Upper lobe of left lung (tissue), 6 donors: ENCODE data around the gene FLAD1. TPM values are rescaled to one million over a fixed set of nuclear protein-coding genes. Genes with fewer than 3 reads are reported as not detected.

ENCODE experiments used
- ATAC-seq, 2 donors: fragments of 200-7000 bp; cut with Tn5 transposase; one replicate each; pipeline ENCODE4 v1.9.1; 2022; ENCODE audit warnings: mild to moderate bottlenecking in 2 of 2, moderate library complexity in 2 of 2; ENCODE audit not compliant: low FRiP score in 2 of 2
- DNase-seq, 2 donors: peaks; one replicate each; pipeline ENCODE4 v3.0.0-alpha.2; 2019 to 2020
- H3K27ac ChIP-seq, 4 donors: fragments of 200-600 bp; sonication (generic); one replicate each; pipeline ENCODE4 v1.5.1; 2016 to 2019
- H3K27me3 ChIP-seq, 4 donors: fragments of 200-600 bp; sonication (generic); one replicate each; pipeline ENCODE4 v1.5.1; 2017 to 2019
- H3K36me3 ChIP-seq, 4 donors: fragments of 200-600 bp; sonication (generic); one replicate each; pipeline ENCODE4 v1.5.1; 2016 to 2019
- H3K4me1 ChIP-seq, 4 donors: fragments of 200-600 bp; sonication (generic); one replicate each; pipeline ENCODE4 v1.5.1; 2018 to 2019
- H3K4me3 ChIP-seq, 4 donors: fragments of 200-600 bp; sonication (generic); one replicate each; pipeline ENCODE4 v1.5.1; 2017 to 2019; ENCODE audit warnings: mild to moderate bottlenecking in 2 of 4, moderate library complexity in 1 of 4
- H3K9me3 ChIP-seq, 4 donors: fragments of 200-600 bp; sonication (generic); one replicate each; pipeline ENCODE4 v1.5.1; 2018 to 2019
- EP300 ChIP-seq, 4 donors: sonication (generic); formaldehyde crosslinking; IDR thresholded peaks; one replicate each; pipeline ENCODE4 v1.5.1; 2017; ENCODE audit warnings: antibody characterized with exemption in 4 of 4, control low read depth in 2 of 4
- POLR2A ChIP-seq, 4 donors: fragments of 450-650 bp; IDR thresholded peaks; one replicate each; pipeline ENCODE4 v1.5.1; 2016 to 2017; ENCODE audit warnings: antibody characterized with exemption in 4 of 4, mild to moderate bottlenecking in 2 of 4
- POLR2AphosphoS5 ChIP-seq, 2 donors: sonication (generic); formaldehyde crosslinking; IDR thresholded peaks; one replicate each; pipeline ENCODE4 v1.5.1; 2017; ENCODE audit warnings: antibody characterized with exemption in 2 of 2
- WGBS, 2 donors: methylation state at CpG; one replicate each; pipeline ENCODE4 v1.1.5; 2017 to 2018; 5-methylcytosine and 5-hydroxymethylcytosine counted together
- total RNA-seq, 6 donors: library from RNA; depleted of rRNA in 4 of 6; stranded (reverse); fragments of >200 nt in 4 of 6; gene quantifications; one replicate each; pipeline versions ENCODE4 v1.1.0 to v1.2.1, GENCODE V29; 2016 to 2021
- TF ChIP-seq, protein P1 (sequence below), 6 experiments: fragments of 450-650 bp in 4 of 6; fragments of 200-600 bp in 2 of 6; sonication (generic) in 2 of 6; IDR thresholded peaks; one replicate each; pipeline ENCODE4 v1.5.1; 2016 to 2019; ENCODE audit warnings: antibody characterized with exemption in 6 of 6
- donor health status: DM: no; HTN: no; CAD: no; lungs with moderate emphysema.
- donor health status: DM: no; HTN: yes; CAD: no; lungs with severe emphysema.

FLAD1 gene
- total RNA-seq, 6 donors from 2014 or later, result 15.6 to 62.9 (median 29.8) TPM

GRCh38 chr1:154937085-154937987, 45.8 kb upstream of the FLAD1 start:
- peak; percentile 90 to 95 for DNase-seq
- ATAC-seq, result peak; percentile 93 to 95
- Histone ChIP-seq H3K4me3 (peak overlapping the region in 3 of 4 donors; percentile 56 to 69 (median 63)), H3K27me3 (no peaks in the 10 kb centered on the region), H3K27ac (peak overlapping the region; percentile 91 to 99 (median 96)), H3K36me3 (no peaks in the 10 kb centered on the region), H3K9me3 (no peaks in the 10 kb centered on the region), H3K4me1 (peaks cover 19 to 32% (median 30%) of the 10 kb centered on the region in 4 donors)
- TF ChIP-seq POLR2A (IDR thresholded peaks at IDR 0.05), result peak in 3 of 4 donors; percentile 29 to 60 (median 53)
- peak in 1 of 4 donors; percentile 42 for TF ChIP-seq EP300 (IDR thresholded peaks at IDR 0.05)
- TF ChIP-seq POLR2AphosphoS5 (IDR thresholded peaks at IDR 0.05), result peak; percentile 61 to 69
- TF ChIP-seq, protein P1, sequence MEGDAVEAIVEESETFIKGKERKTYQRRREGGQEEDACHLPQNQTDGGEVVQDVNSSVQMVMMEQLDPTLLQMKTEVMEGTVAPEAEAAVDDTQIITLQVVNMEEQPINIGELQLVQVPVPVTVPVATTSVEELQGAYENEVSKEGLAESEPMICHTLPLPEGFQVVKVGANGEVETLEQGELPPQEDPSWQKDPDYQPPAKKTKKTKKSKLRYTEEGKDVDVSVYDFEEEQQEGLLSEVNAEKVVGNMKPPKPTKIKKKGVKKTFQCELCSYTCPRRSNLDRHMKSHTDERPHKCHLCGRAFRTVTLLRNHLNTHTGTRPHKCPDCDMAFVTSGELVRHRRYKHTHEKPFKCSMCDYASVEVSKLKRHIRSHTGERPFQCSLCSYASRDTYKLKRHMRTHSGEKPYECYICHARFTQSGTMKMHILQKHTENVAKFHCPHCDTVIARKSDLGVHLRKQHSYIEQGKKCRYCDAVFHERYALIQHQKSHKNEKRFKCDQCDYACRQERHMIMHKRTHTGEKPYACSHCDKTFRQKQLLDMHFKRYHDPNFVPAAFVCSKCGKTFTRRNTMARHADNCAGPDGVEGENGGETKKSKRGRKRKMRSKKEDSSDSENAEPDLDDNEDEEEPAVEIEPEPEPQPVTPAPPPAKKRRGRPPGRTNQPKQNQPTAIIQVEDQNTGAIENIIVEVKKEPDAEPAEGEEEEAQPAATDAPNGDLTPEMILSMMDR (IDR thresholded peaks at IDR 0.05), result peak in 5 of 6 experiments; percentile 13 to 51 (median 31)
- 2% methylated on average over 12 to 33 of the region's 36 CpGs for WGBS, 2 donors

DNA sequence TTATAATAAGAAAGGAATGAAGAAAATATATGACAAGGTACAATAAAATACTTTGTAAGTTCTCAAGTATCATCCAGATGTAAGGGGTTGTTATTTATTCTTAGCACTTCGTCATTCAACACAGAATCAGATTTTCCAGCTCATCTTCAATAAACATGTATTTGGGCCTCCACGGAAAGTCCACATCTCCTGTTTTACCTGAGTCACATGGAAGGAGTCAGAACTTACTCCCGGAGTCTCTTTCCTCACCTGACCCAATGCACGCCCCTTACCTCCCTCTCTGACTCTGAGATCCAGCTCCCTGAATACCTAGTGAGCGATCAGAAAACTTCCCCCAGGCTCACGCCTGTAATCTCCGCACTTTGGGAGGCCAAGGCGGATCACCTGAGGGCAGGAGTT, 45.2 kb upstream of the FLAD1 start:
- Histone ChIP-seq H3K27ac (peak overlapping the region; percentile 91 to 99 (median 96)), H3K4me3 (peak overlapping the region in 3 of 4 donors; percentile 56 to 69 (median 63)), H3K9me3 (no peaks in the 10 kb centered on the region), H3K4me1 (peaks cover 24 to 38% (median 36%) of the 10 kb centered on the region in 4 donors), H3K27me3 (no peaks in the 10 kb centered on the region), H3K36me3 (no peaks in the 10 kb centered on the region)
- 67 to 75% methylated on average over 8 of the region's 8 CpGs for WGBS, 2 donors
- TF ChIP-seq POLR2A (IDR thresholded peaks at IDR 0.05) (no peak), EP300 (IDR thresholded peaks at IDR 0.05) (no peak), POLR2AphosphoS5 (IDR thresholded peaks at IDR 0.05) (no peak)
- TF ChIP-seq, protein P1 (IDR thresholded peaks at IDR 0.05), result no peak
- no peak for ATAC-seq
- no peak for DNase-seq

DNA sequence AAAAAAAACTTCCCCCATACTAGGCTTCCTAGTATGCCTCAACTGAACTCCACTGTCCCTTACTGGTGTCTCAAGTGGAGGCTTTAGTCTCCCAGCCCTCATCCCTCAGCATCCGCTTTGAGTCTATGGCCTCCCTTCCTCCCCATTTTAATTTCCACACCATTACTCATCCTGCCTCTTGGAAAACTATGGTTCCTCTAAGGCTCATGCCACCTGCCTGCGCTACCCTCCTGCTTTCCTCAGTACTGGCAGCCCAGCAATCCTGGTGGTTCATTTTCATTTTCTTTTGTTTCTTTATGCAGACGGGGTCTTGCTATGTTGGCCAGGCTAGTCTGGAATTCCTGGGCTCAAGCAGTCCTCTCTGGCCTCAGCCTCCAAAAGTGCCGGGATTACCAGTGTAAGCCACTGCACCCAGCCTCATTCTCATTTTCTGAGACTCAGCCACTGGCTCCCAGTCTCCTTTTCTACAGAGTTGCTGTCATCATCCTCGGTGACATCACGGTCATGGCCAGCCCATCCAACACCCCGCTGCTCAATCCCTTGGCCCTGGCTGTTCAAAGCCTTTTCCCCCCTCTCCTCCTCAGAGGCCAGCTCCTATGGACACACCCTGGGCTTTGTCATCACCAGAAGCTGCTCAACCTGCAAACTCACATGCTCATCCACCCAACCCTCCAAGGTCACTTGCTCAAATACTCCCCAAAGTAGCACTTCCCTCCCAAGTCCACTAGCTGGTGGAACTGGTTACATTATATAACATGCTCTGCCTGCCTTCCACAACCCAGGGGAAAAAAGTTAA, 44.3 kb upstream of the FLAD1 start:
- Histone ChIP-seq H3K27me3 (no peaks in the 10 kb centered on the region), H3K36me3 (no peaks in the 10 kb centered on the region), H3K9me3 (no peaks in the 10 kb centered on the region), H3K4me3 (no peak overlapping the region), H3K27ac (peak overlapping the region; percentile 91 to 99 (median 96)), H3K4me1 (peaks cover 30 to 45% (median 41%) of the 10 kb centered on the region in 4 donors)
- DNase-seq (no peak), ATAC-seq (no peak)
- WGBS, 2 donors, result 97 to 98% methylated on average over 7 of the region's 7 CpGs
- TF ChIP-seq POLR2A (IDR thresholded peaks at IDR 0.05), result no peak
- no peak for TF ChIP-seq EP300 (IDR thresholded peaks at IDR 0.05)
- TF ChIP-seq, protein P1 (IDR thresholded peaks at IDR 0.05), result no peak
- TF ChIP-seq POLR2AphosphoS5 (IDR thresholded peaks at IDR 0.05), result no peak

DNA sequence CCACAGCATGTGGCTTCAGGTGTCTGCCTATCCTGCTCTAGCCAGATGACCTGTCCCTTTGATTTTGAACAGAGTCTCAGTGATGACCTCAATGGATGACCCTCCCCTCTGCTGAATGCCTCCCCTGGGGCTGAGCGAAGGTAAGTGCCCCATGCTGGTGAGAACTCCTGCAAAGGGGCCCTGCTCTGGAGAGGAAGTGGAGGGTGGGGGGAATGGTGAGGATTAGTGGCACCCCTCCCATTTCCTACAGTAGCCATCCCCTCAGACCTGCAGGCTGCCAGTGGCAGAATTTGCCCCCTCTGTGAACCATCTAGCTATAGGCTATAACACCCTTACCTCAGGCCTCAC, 43.0 kb upstream of the FLAD1 start:
- no peaks in the 10 kb centered on the region for H3K27me3 ChIP-seq
- H3K4me3 ChIP-seq, result no peak overlapping the region
- DNase-seq (no peak), ATAC-seq (no peak)
- TF ChIP-seq EP300 (IDR thresholded peaks at IDR 0.05), result no peak
- 83 to 86% methylated on average over 1 of the region's 1 CpG for WGBS, 2 donors
- no peak overlapping the region for H3K27ac ChIP-seq
- H3K4me1 ChIP-seq, result peaks cover 37 to 49% (median 43%) of the 10 kb centered on the region in 4 donors
- H3K36me3 ChIP-seq, result peaks cover 0 to 7% (median 0%) of the 10 kb centered on the region in 4 donors
- H3K9me3 ChIP-seq, result no peaks in the 10 kb centered on the region

DNA sequence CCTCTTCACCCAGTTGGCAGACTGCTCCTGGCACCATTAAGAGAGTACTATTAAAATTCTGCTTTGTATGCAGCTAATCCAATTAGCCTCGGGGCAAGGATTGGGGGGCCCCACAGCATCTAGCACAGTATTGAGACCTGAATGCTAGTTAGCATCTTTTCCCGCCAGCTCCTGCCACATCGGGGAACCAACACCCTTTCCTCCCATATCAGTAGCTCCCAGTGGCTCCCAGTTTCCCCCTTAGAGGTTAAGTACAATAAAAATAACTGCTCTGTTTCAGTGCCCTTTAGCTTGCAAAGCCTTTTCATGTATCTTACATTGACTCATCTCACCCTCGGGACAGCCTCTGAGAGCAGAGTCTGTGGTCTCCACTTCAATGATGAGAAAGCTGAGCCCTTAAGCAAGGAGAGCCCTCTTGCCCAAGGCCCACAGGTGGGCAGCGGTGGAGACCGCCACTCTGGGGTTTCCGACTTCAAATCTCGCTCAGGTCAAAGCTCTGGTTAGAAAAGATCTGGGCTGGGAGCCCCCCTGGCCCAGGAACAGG, 42.4 kb upstream of the FLAD1 start:
- Histone ChIP-seq H3K36me3 (peaks cover 0 to 12% (median 2%) of the 10 kb centered on the region in 4 donors), H3K4me1 (peaks cover 35 to 43% (median 38%) of the 10 kb centered on the region in 4 donors), H3K27ac (peak overlapping the region in 1 of 4 donors; percentile 76), H3K9me3 (no peaks in the 10 kb centered on the region), H3K27me3 (no peaks in the 10 kb centered on the region), H3K4me3 (no peak overlapping the region)
- no peak for ATAC-seq
- TF ChIP-seq POLR2AphosphoS5 (IDR thresholded peaks at IDR 0.05) (no peak), POLR2A (IDR thresholded peaks at IDR 0.05) (no peak), EP300 (IDR thresholded peaks at IDR 0.05) (no peak)
- TF ChIP-seq, protein P1 (IDR thresholded peaks at IDR 0.05), result no peak
- DNase-seq, result no peak
- WGBS, 2 donors, result 71 to 76% methylated on average over 7 to 8 of the region's 8 CpGs
